ENCODE measurements around the gene NALCN. TPM values are rescaled to one million over a fixed set of nuclear protein-coding genes. Genes with fewer than 3 reads are reported as not detected.

Gene NALCN
- total RNA-seq, 4 donors from 2014 or later = 0.12 to 2.0 (median 0.66) TPM

- Histone ChIP-seq H3K9me3 (no peaks in the 10 kb centered on the region), H3K27ac (no peak overlapping the region), H3K4me1 (no peaks in the 10 kb centered on the region), H3K27me3 (no peaks in the 10 kb centered on the region), H3K4me3 (no peak overlapping the region), H3K36me3 (no peaks in the 10 kb centered on the region)
- TF ChIP-seq POLR2A (IDR thresholded peaks at IDR 0.05) (no peak), POLR2AphosphoS5 (IDR thresholded peaks at IDR 0.05) (no peak), EP300 (IDR thresholded peaks at IDR 0.05) (no peak)
- TF ChIP-seq, protein P1, sequence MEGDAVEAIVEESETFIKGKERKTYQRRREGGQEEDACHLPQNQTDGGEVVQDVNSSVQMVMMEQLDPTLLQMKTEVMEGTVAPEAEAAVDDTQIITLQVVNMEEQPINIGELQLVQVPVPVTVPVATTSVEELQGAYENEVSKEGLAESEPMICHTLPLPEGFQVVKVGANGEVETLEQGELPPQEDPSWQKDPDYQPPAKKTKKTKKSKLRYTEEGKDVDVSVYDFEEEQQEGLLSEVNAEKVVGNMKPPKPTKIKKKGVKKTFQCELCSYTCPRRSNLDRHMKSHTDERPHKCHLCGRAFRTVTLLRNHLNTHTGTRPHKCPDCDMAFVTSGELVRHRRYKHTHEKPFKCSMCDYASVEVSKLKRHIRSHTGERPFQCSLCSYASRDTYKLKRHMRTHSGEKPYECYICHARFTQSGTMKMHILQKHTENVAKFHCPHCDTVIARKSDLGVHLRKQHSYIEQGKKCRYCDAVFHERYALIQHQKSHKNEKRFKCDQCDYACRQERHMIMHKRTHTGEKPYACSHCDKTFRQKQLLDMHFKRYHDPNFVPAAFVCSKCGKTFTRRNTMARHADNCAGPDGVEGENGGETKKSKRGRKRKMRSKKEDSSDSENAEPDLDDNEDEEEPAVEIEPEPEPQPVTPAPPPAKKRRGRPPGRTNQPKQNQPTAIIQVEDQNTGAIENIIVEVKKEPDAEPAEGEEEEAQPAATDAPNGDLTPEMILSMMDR (IDR thresholded peaks at IDR 0.05) = no peak
- no peak for ATAC-seq
- 74 to 81% methylated on average over 4 of the region's 4 CpGs for WGBS, 2 donors (ENCODE audit: low coverage in 1 of 2)
These were observed 237.3 kb downstream of the NALCN start for GRCh38 chr13:101179021-101179420.

DNA sequence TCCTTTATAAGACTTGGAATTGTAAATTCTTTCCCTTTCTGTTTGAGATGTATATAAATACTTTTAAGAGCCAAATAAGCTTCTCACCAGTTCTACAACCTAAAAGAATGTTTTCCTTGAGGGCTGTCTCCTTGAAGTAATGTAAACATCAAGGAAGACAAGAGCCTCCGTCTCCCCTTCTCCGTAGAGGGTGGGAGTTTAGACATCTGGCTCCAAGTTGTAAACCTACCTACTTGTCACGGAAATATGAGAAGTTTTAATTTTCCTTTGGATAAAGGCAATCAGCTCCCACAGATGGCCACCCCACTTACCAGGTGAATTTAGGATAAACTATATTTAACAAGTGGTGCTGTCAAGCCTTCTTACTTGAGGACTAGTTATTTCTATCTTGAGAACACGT lies 237.9 kb downstream of the NALCN start:
- H3K4me3 ChIP-seq = no peak overlapping the region
- TF ChIP-seq, protein P1 (IDR thresholded peaks at IDR 0.05) = no peak
- TF ChIP-seq POLR2A (IDR thresholded peaks at IDR 0.05) (no peak), EP300 (IDR thresholded peaks at IDR 0.05) (no peak)
- WGBS, 2 donors (ENCODE audit: low coverage in 1 of 2) = 10 to 19% methylated on average over 4 of the region's 4 CpGs
- ATAC-seq = no peak
- no peaks in the 10 kb centered on the region for H3K4me1 ChIP-seq
- H3K36me3 ChIP-seq = no peaks in the 10 kb centered on the region
- H3K9me3 ChIP-seq = no peaks in the 10 kb centered on the region
- H3K27ac ChIP-seq = no peak overlapping the region
- H3K27me3 ChIP-seq = no peaks in the 10 kb centered on the region

DNA sequence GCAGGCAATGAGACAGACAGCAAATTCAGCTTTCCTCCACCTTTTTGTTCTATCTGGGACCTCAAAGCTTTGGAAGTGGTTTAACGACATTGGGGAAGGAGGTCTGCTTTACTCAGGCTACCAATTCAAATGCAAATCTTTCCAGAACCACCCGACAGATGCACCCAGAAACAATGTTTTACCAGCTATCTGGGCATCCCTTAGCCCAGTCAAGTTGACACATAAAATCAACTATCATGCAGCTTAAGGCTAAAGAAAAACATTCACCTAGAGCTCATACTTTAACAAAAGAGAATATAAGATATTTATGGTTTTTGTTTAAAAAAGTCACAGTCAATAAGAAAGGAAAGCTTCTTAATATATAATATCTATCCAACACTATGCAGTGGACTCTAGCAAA lies 246.0 kb downstream of the NALCN start:
- Histone ChIP-seq H3K36me3 (no peaks in the 10 kb centered on the region), H3K27me3 (no peaks in the 10 kb centered on the region), H3K4me3 (no peak overlapping the region), H3K4me1 (no peaks in the 10 kb centered on the region), H3K9me3 (no peaks in the 10 kb centered on the region), H3K27ac (no peak overlapping the region)
- 67 to 76% methylated on average over 2 of the region's 2 CpGs for WGBS, 2 donors (ENCODE audit: low coverage in 1 of 2)
- no peak for TF ChIP-seq POLR2A (IDR thresholded peaks at IDR 0.05)
- ATAC-seq = no peak

DNA sequence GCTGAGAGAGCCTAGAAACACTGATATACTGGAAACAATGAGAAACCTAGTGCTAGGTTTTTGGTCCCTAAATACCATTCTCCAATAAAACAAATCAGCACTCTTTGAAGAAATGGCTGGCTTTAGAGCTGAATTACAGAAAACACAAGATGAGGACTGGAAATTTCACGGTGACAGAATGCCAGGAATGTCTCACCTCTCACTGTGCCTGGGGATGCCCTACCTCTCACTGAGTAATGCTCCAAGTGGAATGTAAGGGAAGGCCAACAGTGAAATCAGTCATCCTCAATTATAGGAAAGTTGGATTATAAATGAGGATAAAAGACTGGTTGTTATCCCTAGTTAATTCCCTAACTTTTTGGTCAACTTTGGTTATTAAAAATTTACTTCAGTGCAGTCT lies 259.0 kb downstream of the NALCN start:
- no peaks in the 10 kb centered on the region for H3K36me3 ChIP-seq
- no peaks in the 10 kb centered on the region for H3K9me3 ChIP-seq
- WGBS, 2 donors (ENCODE audit: low coverage in 1 of 2) = 0 to 11% methylated on average over 1 of the region's 1 CpG
- H3K27me3 ChIP-seq = peaks cover 22% of the 10 kb centered on the region
- ATAC-seq = no peak
- no peak overlapping the region for H3K27ac ChIP-seq
- no peak for TF ChIP-seq EP300 (IDR thresholded peaks at IDR 0.05)
- no peak for TF ChIP-seq POLR2A (IDR thresholded peaks at IDR 0.05)
- no peak for TF ChIP-seq POLR2AphosphoS5 (IDR thresholded peaks at IDR 0.05)
- TF ChIP-seq, protein P1 (IDR thresholded peaks at IDR 0.05) = no peak
- H3K4me3 ChIP-seq = no peak overlapping the region
- H3K4me1 ChIP-seq = no peaks in the 10 kb centered on the region

GRCh38 chr13:101155920-101156319 lies 260.4 kb downstream of the NALCN start:
- Histone ChIP-seq H3K27me3 (peaks cover 25% of the 10 kb centered on the region), H3K36me3 (no peaks in the 10 kb centered on the region), H3K27ac (no peak overlapping the region), H3K4me1 (no peaks in the 10 kb centered on the region), H3K4me3 (no peak overlapping the region), H3K9me3 (no peaks in the 10 kb centered on the region)
- WGBS, 2 donors (ENCODE audit: low coverage in 1 of 2) = 33 to 38% methylated on average over 1 to 2 of the region's 2 CpGs
- ATAC-seq = no peak
- TF ChIP-seq POLR2AphosphoS5 (IDR thresholded peaks at IDR 0.05) = no peak
- TF ChIP-seq POLR2A (IDR thresholded peaks at IDR 0.05) = no peak
- TF ChIP-seq, protein P1 (IDR thresholded peaks at IDR 0.05) = no peak

Data from gastroesophageal sphincter (tissue), 4 donors.